B cell (primary cell): Measurements from ENCODE around the gene TSC22D1. TPM values are rescaled to one million over a fixed set of nuclear protein-coding genes. Genes with fewer than 3 reads are reported as not detected.

Experiments used
- ATAC-seq: fragments of 200-7000 bp; cut with Tn5 transposase; one replicate; pipeline ENCODE4 v1.10.0; 2021; ENCODE audit warnings: low read depth, mild to moderate bottlenecking, moderate number of reproducible peaks, moderate library complexity
- CTCF ChIA-PET: fragments of 350-600 bp; sonication (Branson Sonifier 250); formaldehyde crosslinking; loops from one replicate; lab custom pipeline; 2021; ENCODE audit warnings: antibody characterized with exemption, inconsistent platforms; lab: Charles Lee
- POLR2A ChIA-PET: fragments of 350-600 bp; sonication (Branson Sonifier 250); formaldehyde crosslinking; loops from one replicate; lab custom pipeline; 2021; ENCODE audit warnings: antibody characterized with exemption; lab: Charles Lee
- DNase-seq: peaks from one replicate; pipeline ENCODE4 v3.0.0; 2013
- H2AFZ ChIP-seq: 2 replicates; pipeline ENCODE4 v1.6.1; 2012; ENCODE audit warnings: mild to moderate bottlenecking, low read depth, low read length; ENCODE audit not compliant: insufficient read depth, poor library complexity, severe bottlenecking
- H3K27ac ChIP-seq, 2 donors: 1 replicate in 1 of 2; 2 replicates in 1 of 2; pipeline ENCODE4 v1.5.1; 2012 to 2013; ENCODE audit warnings: low read length in 2 of 2, mild to moderate bottlenecking in 2 of 2, moderate library complexity in 1 of 2
- H3K27me3 ChIP-seq, 4 experiments: fragments of 200-600 bp in 1 of 4; sonication (generic) in 1 of 4; replicated peaks in 1 of 4; 1 replicate in 2 of 4; 2 replicates in 2 of 4; pipeline versions ENCODE4 v1.6.1 to v1.7.0; 2013 to 2016; ENCODE audit warnings: low read length in 3 of 4, mild to moderate bottlenecking in 2 of 4, mixed read lengths in 1 of 4, moderate library complexity in 1 of 4; ENCODE audit not compliant: insufficient read depth in 4 of 4, control insufficient read depth in 3 of 4; ENCODE audit errors: control extremely low read depth in 1 of 4
- H3K36me3 ChIP-seq, 2 experiments: replicated peaks in 1 of 2; 1 replicate in 1 of 2; 2 replicates in 1 of 2; pipeline versions ENCODE4 v1.6.1 to v1.7.1; 2013; ENCODE audit warnings: low read length in 1 of 2; ENCODE audit not compliant: insufficient read depth in 2 of 2, control insufficient read depth in 1 of 2; ENCODE audit errors: control extremely low read depth in 1 of 2, extremely low read depth in 1 of 2
- H3K4me1 ChIP-seq, 2 donors: fragments of 200-600 bp in 1 of 2; sonication (generic) in 1 of 2; 1 replicate in 1 of 2; 2 replicates in 1 of 2; pipeline versions ENCODE4 v1.5.1 to v1.6.1; 2013 to 2017; ENCODE audit warnings: low read length in 2 of 2; ENCODE audit not compliant: control insufficient read depth in 2 of 2, insufficient read depth in 2 of 2
- H3K4me2 ChIP-seq: replicated peaks from 2 replicates; pipeline ENCODE3; 2012; ENCODE audit warnings: mild to moderate bottlenecking, low read depth, low read length; ENCODE audit not compliant: poor library complexity, severe bottlenecking
- H3K4me3 ChIP-seq, 5 experiments: fragments of 200-600 bp in 1 of 5; sonication (generic) in 1 of 5; 1 replicate in 3 of 5; 2 replicates in 2 of 5; pipeline versions ENCODE4 v1.5.1 to v1.7.0; 2011 to 2016; ENCODE audit warnings: low read length in 4 of 5, mild to moderate bottlenecking in 4 of 5, low read depth in 2 of 5, control low read depth in 1 of 5, moderate library complexity in 1 of 5; ENCODE audit not compliant: insufficient read depth in 1 of 5; ENCODE audit errors: control extremely low read depth in 1 of 5, extremely low read depth in 1 of 5
- H3K79me2 ChIP-seq: fragments of 200-600 bp; sonication (generic); one replicate; pipeline ENCODE4 v1.6.0; 2016; ENCODE audit warnings: low read length; ENCODE audit not compliant: control insufficient read depth, insufficient read depth
- H3K9ac ChIP-seq: fragments of 200-600 bp; sonication (generic); 2 replicates; pipeline ENCODE4 v1.6.1; 2017; ENCODE audit warnings: mild to moderate bottlenecking, low read length, moderate library complexity
- H3K9me3 ChIP-seq, 3 donors: one replicate each; pipeline versions ENCODE4 v1.6.1 to v1.7.1; 2013; ENCODE audit warnings: low read length in 2 of 3; ENCODE audit not compliant: control insufficient read depth in 2 of 3, insufficient read depth in 1 of 3; ENCODE audit errors: control extremely low read depth in 1 of 3
- H4K20me1 ChIP-seq: 2 replicates; pipeline ENCODE4 v1.6.0; 2012; ENCODE audit warnings: mild to moderate bottlenecking, low read length; ENCODE audit not compliant: insufficient read depth, control insufficient read depth, poor library complexity, severe bottlenecking
- H3K27ac Mint-ChIP-seq: one replicate; pipeline ENCODE4 v1.8.0; 2021; ENCODE audit warnings: mixed read lengths
- H3K27me3 Mint-ChIP-seq: one replicate; pipeline ENCODE4 v1.8.0; 2021; ENCODE audit warnings: mixed read lengths
- H3K4me1 Mint-ChIP-seq: one replicate; pipeline ENCODE4 v1.8.0; 2021; ENCODE audit warnings: mixed read lengths
- H3K4me3 Mint-ChIP-seq: one replicate; pipeline ENCODE4 v1.8.0; 2021; ENCODE audit warnings: mixed read lengths
- H3K9me3 Mint-ChIP-seq: one replicate; pipeline ENCODE4 v1.8.0; 2022; ENCODE audit warnings: mixed read lengths; ENCODE audit not compliant: insufficient read depth
- EZH2 ChIP-seq: IDR thresholded peaks from 2 replicates; pipeline ENCODE4 v1.6.1; 2012; ENCODE audit warnings: borderline replicate concordance, low read depth, mild to moderate bottlenecking, moderate library complexity, low read length; ENCODE audit not compliant: insufficient read depth, poor library complexity, severe bottlenecking
- WGBS: methylation state at CpG from one replicate; pipeline ENCODE4 v1.1.5; 2013; ENCODE audit warnings: missing lambda C conversion rate; ENCODE audit not compliant: insufficient coverage; 5-methylcytosine and 5-hydroxymethylcytosine counted together
- intact Hi-C: fragments of 100-400 bp; cut with micrococcal nuclease; formaldehyde crosslinking; loops from one replicate; pipeline ENCODE4 v1.10.0; 2022
- polyA plus RNA-seq: library from polyadenylated mRNA; depleted of rRNA; stranded (reverse); fragments of >200 nt; gene quantifications from 2 replicates; pipeline ENCODE4 v1.2.3, GENCODE V29; 2012
- total RNA-seq, 2 donors: library from RNA; stranded (reverse); fragments of 120-200 nt in 1 of 2; gene quantifications; 1 replicate in 1 of 2; 2 replicates in 1 of 2; pipeline versions ENCODE4 v1.2.3 to v1.2.4, GENCODE V29; 2013 to 2022
- TF ChIP-seq, protein P1 (sequence below): fragments of 200-600 bp; IDR thresholded peaks from one replicate; pipeline ENCODE4 v1.8.0; 2022; ENCODE audit warnings: antibody characterized with exemption, mild to moderate bottlenecking

Gene TSC22D1
- total and polyA plus RNA-seq, 2 donors (not counting 1 experiment from before 2014, with no cell fraction given): 7.0 to 36.6 TPM

DNA sequence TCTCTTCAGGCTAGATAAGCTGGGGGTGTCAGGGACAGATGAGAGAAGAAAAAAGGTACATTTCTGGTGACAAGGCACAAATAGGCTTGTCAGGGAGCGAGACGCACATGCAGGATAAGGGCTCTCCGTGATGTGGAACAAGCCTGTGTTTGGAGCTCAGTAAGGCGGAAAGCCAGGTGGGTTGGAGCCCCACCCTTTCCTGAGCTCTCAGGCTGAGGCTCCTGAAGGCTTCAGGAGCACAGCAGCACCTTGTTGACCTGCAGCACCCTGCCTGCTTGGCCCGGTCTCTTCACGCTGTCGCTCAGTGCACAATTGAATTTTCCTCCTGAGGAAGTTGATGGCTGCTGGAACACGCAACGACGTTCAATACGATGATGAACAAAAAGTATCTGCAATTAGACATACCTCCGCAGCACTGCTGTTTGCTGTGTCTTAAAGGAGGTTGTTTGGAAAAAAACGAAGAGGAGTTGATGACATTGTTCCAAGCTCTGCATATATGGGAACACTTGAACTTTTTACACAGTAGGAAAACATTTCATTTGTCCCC lies 173.2 kb downstream of the TSC22D1 start:
- intact Hi-C loops: no loop called here
- ChIA-PET POLR2A (no interaction called here), CTCF (no interaction called here)
- Histone ChIP-seq H3K4me2 (no peak overlapping the region), H3K79me2 (no peaks in the 10 kb centered on the region), H3K4me3 (no peak overlapping the region), H3K27me3 (peaks cover 0 to 2% (median 0%) of the 10 kb centered on the region in 4 experiments), H3K36me3 (no peaks in the 10 kb centered on the region), H3K9ac (no peak overlapping the region), H4K20me1 (no peaks in the 10 kb centered on the region), H3K9me3 (no peaks in the 10 kb centered on the region), H3K4me1 (no peaks in the 10 kb centered on the region), H2AFZ (no peak overlapping the region), H3K27ac (no peak overlapping the region)
- DNase-seq: no peak
- Mint-ChIP-seq H3K4me3 (no peak overlapping the region), H3K9me3 (no peaks in the 10 kb centered on the region), H3K27ac (no peak overlapping the region), H3K4me1 (no peaks in the 10 kb centered on the region), H3K27me3 (peaks cover 18% of the 10 kb centered on the region)
- no peak for TF ChIP-seq EZH2
- TF ChIP-seq, protein P1, sequence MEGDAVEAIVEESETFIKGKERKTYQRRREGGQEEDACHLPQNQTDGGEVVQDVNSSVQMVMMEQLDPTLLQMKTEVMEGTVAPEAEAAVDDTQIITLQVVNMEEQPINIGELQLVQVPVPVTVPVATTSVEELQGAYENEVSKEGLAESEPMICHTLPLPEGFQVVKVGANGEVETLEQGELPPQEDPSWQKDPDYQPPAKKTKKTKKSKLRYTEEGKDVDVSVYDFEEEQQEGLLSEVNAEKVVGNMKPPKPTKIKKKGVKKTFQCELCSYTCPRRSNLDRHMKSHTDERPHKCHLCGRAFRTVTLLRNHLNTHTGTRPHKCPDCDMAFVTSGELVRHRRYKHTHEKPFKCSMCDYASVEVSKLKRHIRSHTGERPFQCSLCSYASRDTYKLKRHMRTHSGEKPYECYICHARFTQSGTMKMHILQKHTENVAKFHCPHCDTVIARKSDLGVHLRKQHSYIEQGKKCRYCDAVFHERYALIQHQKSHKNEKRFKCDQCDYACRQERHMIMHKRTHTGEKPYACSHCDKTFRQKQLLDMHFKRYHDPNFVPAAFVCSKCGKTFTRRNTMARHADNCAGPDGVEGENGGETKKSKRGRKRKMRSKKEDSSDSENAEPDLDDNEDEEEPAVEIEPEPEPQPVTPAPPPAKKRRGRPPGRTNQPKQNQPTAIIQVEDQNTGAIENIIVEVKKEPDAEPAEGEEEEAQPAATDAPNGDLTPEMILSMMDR: no peak
- no peak for ATAC-seq
- 86% methylated on average over 11 of the region's 13 CpGs for WGBS

DNA sequence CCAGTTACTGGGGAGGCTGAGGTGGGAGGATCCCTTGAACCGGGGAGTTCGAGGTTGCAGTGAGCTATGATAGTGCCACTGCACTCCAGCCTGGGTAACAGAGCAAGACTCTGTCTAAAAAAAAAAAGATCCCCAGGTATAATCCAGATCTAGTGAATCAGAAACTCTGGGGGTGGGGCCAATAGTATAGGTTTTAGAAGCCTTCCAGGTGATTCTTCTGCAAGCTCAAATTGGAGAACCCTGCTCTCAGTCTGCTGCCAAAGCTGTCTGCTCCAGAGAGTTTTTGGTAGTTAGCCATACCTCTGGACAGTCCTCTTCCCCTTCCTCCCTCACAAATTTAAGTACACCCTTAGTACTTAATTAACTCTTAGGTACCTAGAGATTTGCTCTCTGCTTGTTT lies 174.6 kb downstream of the TSC22D1 start:
- Mint-ChIP-seq H3K4me1 (no peaks in the 10 kb centered on the region), H3K9me3 (no peaks in the 10 kb centered on the region), H3K27ac (no peak overlapping the region), H3K4me3 (no peak overlapping the region), H3K27me3 (peaks cover 15% of the 10 kb centered on the region)
- no peaks in the 10 kb centered on the region for H4K20me1 ChIP-seq
- DNase-seq (no peak), ATAC-seq (no peak)
- H3K36me3 ChIP-seq: no peaks in the 10 kb centered on the region
- CTCF ChIA-PET: no interaction called here
- POLR2A ChIA-PET: interaction anchor here (0.7 kb wide), 1 partner anchor 16 kb away, joined by 7 read pairs; no protein-coding TSS in a partner anchor
- no peaks in the 10 kb centered on the region for H3K4me1 ChIP-seq
- H3K79me2 ChIP-seq: no peaks in the 10 kb centered on the region
- intact Hi-C loops: no loop called here
- no peaks in the 10 kb centered on the region for H3K9me3 ChIP-seq
- H3K9ac ChIP-seq: no peak overlapping the region
- H3K27me3 ChIP-seq: peaks cover 0 to 2% (median 0%) of the 10 kb centered on the region in 4 experiments
- no peak overlapping the region for H3K4me3 ChIP-seq
- no peak overlapping the region for H3K27ac ChIP-seq
- no peak overlapping the region for H2AFZ ChIP-seq
- WGBS: no CpG with 5 or more reads among the region's 2 CpGs
- TF ChIP-seq, protein P1: no peak
- H3K4me2 ChIP-seq: no peak overlapping the region
